ENCODE data around the gene LIPC. TPM values are rescaled to one million over a fixed set of nuclear protein-coding genes. Genes with fewer than 3 reads are reported as not detected.

The LIPC gene
- total RNA-seq, 5 donors from 2014 or later (not counting 1 experiment from before 2014, with no cell fraction given) = 0.89 to 2.1 (median 1.5) TPM

- no peaks in the 10 kb centered on the region for H3K27me3 Mint-ChIP-seq
- no peaks in the 10 kb centered on the region for H3K27me3 ChIP-seq (replicated peaks in 1 of 2; ENCODE audit: control insufficient read depth in 2 of 2, extremely low read depth in 1 of 2, insufficient read depth in 2 of 2, low read length in 1 of 2)
- H3K4me3 ChIP-seq (ENCODE audit: control insufficient read depth in 1 of 2, extremely low read depth in 1 of 2, low read length in 1 of 2) = no peak overlapping the region
- no peak overlapping the region for H3K27ac Mint-ChIP-seq
- no peak overlapping the region for H3K4me3 Mint-ChIP-seq
- peaks cover 0 to 2% of the 10 kb centered on the region in 2 donors for H3K36me3 ChIP-seq (ENCODE audit: control insufficient read depth in 2 of 2, extremely low read depth in 1 of 2, insufficient read depth in 1 of 2, low read length in 1 of 2)
- ATAC-seq (replicated peaks in 1 of 4) (no peak), DNase-seq (no peak)
- 94% methylated on average over 4 of the region's 7 CpGs for WGBS (ENCODE audit: insufficient coverage)
- H3K4me1 ChIP-seq (ENCODE audit: control insufficient read depth in 1 of 2, extremely low read depth in 1 of 2, insufficient read depth in 2 of 2, low read length in 2 of 2) = no peaks in the 10 kb centered on the region
- ChIA-PET CTCF (no interaction called here), POLR2A (no interaction called here)
- peaks cover 0 to 2% (median 0%) of the 10 kb centered on the region in 3 donors for H3K4me1 Mint-ChIP-seq
- no peaks in the 10 kb centered on the region for H3K36me3 Mint-ChIP-seq
- no peak overlapping the region for H3K27ac ChIP-seq (ENCODE audit: low read length)
- H3K9me3 ChIP-seq = no peaks in the 10 kb centered on the region
- H3K9me3 Mint-ChIP-seq = no peaks in the 10 kb centered on the region
Observed at GRCh38 chr15:58388211-58388610, 43.6 kb upstream of the LIPC start.

- Histone ChIP-seq H3K4me1 (ENCODE audit: control insufficient read depth in 1 of 2, extremely low read depth in 1 of 2, insufficient read depth in 2 of 2, low read length in 2 of 2) (no peaks in the 10 kb centered on the region), H3K4me3 (ENCODE audit: control insufficient read depth in 1 of 2, extremely low read depth in 1 of 2, low read length in 1 of 2) (no peak overlapping the region), H3K36me3 (ENCODE audit: control insufficient read depth in 2 of 2, extremely low read depth in 1 of 2, insufficient read depth in 1 of 2, low read length in 1 of 2) (peaks cover 0 to 2% of the 10 kb centered on the region in 2 donors), H3K27ac (ENCODE audit: low read length) (no peak overlapping the region), H3K27me3 (replicated peaks in 1 of 2; ENCODE audit: control insufficient read depth in 2 of 2, extremely low read depth in 1 of 2, insufficient read depth in 2 of 2, low read length in 1 of 2) (no peaks in the 10 kb centered on the region), H3K9me3 (no peaks in the 10 kb centered on the region)
- H3K9me3 Mint-ChIP-seq = no peaks in the 10 kb centered on the region
- DNase-seq (no peak), ATAC-seq (replicated peaks in 1 of 4) (no peak)
- WGBS (ENCODE audit: insufficient coverage) = 100% methylated on average over 2 of the region's 3 CpGs
- no peak overlapping the region for H3K4me3 Mint-ChIP-seq
- H3K27ac Mint-ChIP-seq = no peak overlapping the region
- ChIA-PET CTCF (no interaction called here), POLR2A (no interaction called here)
- no peaks in the 10 kb centered on the region for H3K4me1 Mint-ChIP-seq
- no peaks in the 10 kb centered on the region for H3K27me3 Mint-ChIP-seq
- no peaks in the 10 kb centered on the region for H3K36me3 Mint-ChIP-seq
Observed at GRCh38 chr15:58390118-58390517, 41.7 kb upstream of the LIPC start.

GRCh38 chr15:58390655-58391054, 41.1 kb upstream of the LIPC start:
- ATAC-seq (replicated peaks in 1 of 4) (no peak), DNase-seq (no peak)
- Mint-ChIP-seq H3K36me3 (no peaks in the 10 kb centered on the region), H3K4me1 (no peaks in the 10 kb centered on the region), H3K4me3 (no peak overlapping the region), H3K9me3 (no peaks in the 10 kb centered on the region), H3K27ac (no peak overlapping the region), H3K27me3 (no peaks in the 10 kb centered on the region)
- WGBS (ENCODE audit: insufficient coverage) = no CpG with 5 or more reads among the region's 5 CpGs
- Histone ChIP-seq H3K4me1 (ENCODE audit: control insufficient read depth in 1 of 2, extremely low read depth in 1 of 2, insufficient read depth in 2 of 2, low read length in 2 of 2) (no peaks in the 10 kb centered on the region), H3K27me3 (replicated peaks in 1 of 2; ENCODE audit: control insufficient read depth in 2 of 2, extremely low read depth in 1 of 2, insufficient read depth in 2 of 2, low read length in 1 of 2) (no peaks in the 10 kb centered on the region), H3K9me3 (no peaks in the 10 kb centered on the region), H3K27ac (ENCODE audit: low read length) (no peak overlapping the region), H3K36me3 (ENCODE audit: control insufficient read depth in 2 of 2, extremely low read depth in 1 of 2, insufficient read depth in 1 of 2, low read length in 1 of 2) (peaks cover 0 to 2% of the 10 kb centered on the region in 2 donors), H3K4me3 (ENCODE audit: control insufficient read depth in 1 of 2, extremely low read depth in 1 of 2, low read length in 1 of 2) (no peak overlapping the region)
- POLR2A ChIA-PET = no interaction called here
- CTCF ChIA-PET = no interaction called here

- Histone ChIP-seq H3K4me1 (ENCODE audit: control insufficient read depth in 1 of 2, extremely low read depth in 1 of 2, insufficient read depth in 2 of 2, low read length in 2 of 2) (no peaks in the 10 kb centered on the region), H3K27me3 (replicated peaks in 1 of 2; ENCODE audit: control insufficient read depth in 2 of 2, extremely low read depth in 1 of 2, insufficient read depth in 2 of 2, low read length in 1 of 2) (no peaks in the 10 kb centered on the region), H3K27ac (ENCODE audit: low read length) (no peak overlapping the region), H3K4me3 (ENCODE audit: control insufficient read depth in 1 of 2, extremely low read depth in 1 of 2, low read length in 1 of 2) (no peak overlapping the region), H3K9me3 (no peaks in the 10 kb centered on the region), H3K36me3 (ENCODE audit: control insufficient read depth in 2 of 2, extremely low read depth in 1 of 2, insufficient read depth in 1 of 2, low read length in 1 of 2) (peaks cover 0 to 2% of the 10 kb centered on the region in 2 donors)
- DNase-seq (no peak), ATAC-seq (replicated peaks in 1 of 4) (no peak)
- no peak overlapping the region for H3K4me3 Mint-ChIP-seq
- no peaks in the 10 kb centered on the region for H3K9me3 Mint-ChIP-seq
- H3K27me3 Mint-ChIP-seq = no peaks in the 10 kb centered on the region
- ChIA-PET POLR2A (no interaction called here), CTCF (no interaction called here)
- no CpG with 5 or more reads among the region's 6 CpGs for WGBS (ENCODE audit: insufficient coverage)
- H3K4me1 Mint-ChIP-seq = no peaks in the 10 kb centered on the region
- H3K36me3 Mint-ChIP-seq = no peaks in the 10 kb centered on the region
- H3K27ac Mint-ChIP-seq = no peak overlapping the region
Observed at GRCh38 chr15:58391088-58391487, 40.7 kb upstream of the LIPC start.

GRCh38 chr15:58392141-58392540, 39.6 kb upstream of the LIPC start:
- Histone ChIP-seq H3K27ac (ENCODE audit: low read length) (no peak overlapping the region), H3K4me3 (ENCODE audit: control insufficient read depth in 1 of 2, extremely low read depth in 1 of 2, low read length in 1 of 2) (no peak overlapping the region), H3K4me1 (ENCODE audit: control insufficient read depth in 1 of 2, extremely low read depth in 1 of 2, insufficient read depth in 2 of 2, low read length in 2 of 2) (no peaks in the 10 kb centered on the region), H3K9me3 (no peaks in the 10 kb centered on the region), H3K27me3 (replicated peaks in 1 of 2; ENCODE audit: control insufficient read depth in 2 of 2, extremely low read depth in 1 of 2, insufficient read depth in 2 of 2, low read length in 1 of 2) (peaks cover 0 to under 1% of the 10 kb centered on the region in 2 experiments), H3K36me3 (ENCODE audit: control insufficient read depth in 2 of 2, extremely low read depth in 1 of 2, insufficient read depth in 1 of 2, low read length in 1 of 2) (peaks cover 0 to 2% of the 10 kb centered on the region in 2 donors)
- no peak overlapping the region for H3K27ac Mint-ChIP-seq
- DNase-seq (no peak), ATAC-seq (replicated peaks in 1 of 4) (no peak)
- no peaks in the 10 kb centered on the region for H3K4me1 Mint-ChIP-seq
- no peaks in the 10 kb centered on the region for H3K36me3 Mint-ChIP-seq
- no peak overlapping the region for H3K4me3 Mint-ChIP-seq
- POLR2A ChIA-PET = no interaction called here
- H3K9me3 Mint-ChIP-seq = no peaks in the 10 kb centered on the region
- WGBS (ENCODE audit: insufficient coverage) = no CpG with 5 or more reads among the region's 3 CpGs
- CTCF ChIA-PET = no interaction called here
- no peaks in the 10 kb centered on the region for H3K27me3 Mint-ChIP-seq

GRCh38 chr15:58392611-58393161, 39.1 kb upstream of the LIPC start:
- Mint-ChIP-seq H3K4me1 (no peaks in the 10 kb centered on the region), H3K9me3 (no peaks in the 10 kb centered on the region), H3K27ac (no peak overlapping the region), H3K27me3 (peaks cover 0 to 3% of the 10 kb centered on the region in 2 donors), H3K4me3 (no peak overlapping the region), H3K36me3 (no peaks in the 10 kb centered on the region)
- ChIA-PET CTCF (interaction anchor here in 1 of 2 donors (0.9 kb wide), 1 partner anchor 9 kb away, joined by 3 read pairs; no protein-coding TSS in a partner anchor), POLR2A (interaction anchor here in 1 of 2 donors (0.6 kb wide), 1 partner anchor 10 kb away, joined by 3 read pairs; no protein-coding TSS in a partner anchor)
- Histone ChIP-seq H3K27ac (ENCODE audit: low read length) (no peak overlapping the region), H3K36me3 (ENCODE audit: control insufficient read depth in 2 of 2, extremely low read depth in 1 of 2, insufficient read depth in 1 of 2, low read length in 1 of 2) (no peaks in the 10 kb centered on the region), H3K4me3 (ENCODE audit: control insufficient read depth in 1 of 2, extremely low read depth in 1 of 2, low read length in 1 of 2) (no peak overlapping the region), H3K4me1 (ENCODE audit: control insufficient read depth in 1 of 2, extremely low read depth in 1 of 2, insufficient read depth in 2 of 2, low read length in 2 of 2) (no peaks in the 10 kb centered on the region), H3K27me3 (replicated peaks in 1 of 2; ENCODE audit: control insufficient read depth in 2 of 2, extremely low read depth in 1 of 2, insufficient read depth in 2 of 2, low read length in 1 of 2) (peaks cover 0 to 6% of the 10 kb centered on the region in 2 experiments), H3K9me3 (no peaks in the 10 kb centered on the region)
- ATAC-seq (replicated peaks in 1 of 4) = no peak
- 96% methylated on average over 5 of the region's 5 CpGs for WGBS (ENCODE audit: insufficient coverage)
- no peak for DNase-seq

GRCh38 chr15:58393241-58393662, 38.5 kb upstream of the LIPC start:
- no peaks in the 10 kb centered on the region for H3K4me1 Mint-ChIP-seq
- no peak overlapping the region for H3K4me3 ChIP-seq (ENCODE audit: control insufficient read depth in 1 of 2, extremely low read depth in 1 of 2, low read length in 1 of 2)
- peaks cover 0 to 3% of the 10 kb centered on the region in 2 donors for H3K27me3 Mint-ChIP-seq
- peaks cover 0 to 10% of the 10 kb centered on the region in 2 experiments for H3K27me3 ChIP-seq (replicated peaks in 1 of 2; ENCODE audit: control insufficient read depth in 2 of 2, extremely low read depth in 1 of 2, insufficient read depth in 2 of 2, low read length in 1 of 2)
- WGBS (ENCODE audit: insufficient coverage) = 66% methylated on average over 3 of the region's 5 CpGs
- H3K4me1 ChIP-seq (ENCODE audit: control insufficient read depth in 1 of 2, extremely low read depth in 1 of 2, insufficient read depth in 2 of 2, low read length in 2 of 2) = no peaks in the 10 kb centered on the region
- no peaks in the 10 kb centered on the region for H3K9me3 ChIP-seq
- no peak for DNase-seq
- POLR2A ChIA-PET = no interaction called here
- CTCF ChIA-PET = interaction anchor here in 1 of 2 donors (0.9 kb wide), 1 partner anchor 10 kb away, joined by 3 read pairs; no protein-coding TSS in a partner anchor
- H3K27ac Mint-ChIP-seq = no peak overlapping the region
- no peaks in the 10 kb centered on the region for H3K36me3 ChIP-seq (ENCODE audit: control insufficient read depth in 2 of 2, extremely low read depth in 1 of 2, insufficient read depth in 1 of 2, low read length in 1 of 2)
- ATAC-seq (replicated peaks in 1 of 4) = no peak
- no peak overlapping the region for H3K4me3 Mint-ChIP-seq
- H3K9me3 Mint-ChIP-seq = no peaks in the 10 kb centered on the region
- no peak overlapping the region for H3K27ac ChIP-seq (ENCODE audit: low read length)
- no peaks in the 10 kb centered on the region for H3K36me3 Mint-ChIP-seq
